GM18858 (cell line): ENCODE data around the gene NXNL2.

ENCODE experiments used
- ATAC-seq: cut with Tn5 transposase; IDR thresholded peaks from one replicate; pipeline ENCODE4 v1.9.1; 2021; ENCODE audit not compliant: unreplicated experiment

Gene NXNL2

DNA sequence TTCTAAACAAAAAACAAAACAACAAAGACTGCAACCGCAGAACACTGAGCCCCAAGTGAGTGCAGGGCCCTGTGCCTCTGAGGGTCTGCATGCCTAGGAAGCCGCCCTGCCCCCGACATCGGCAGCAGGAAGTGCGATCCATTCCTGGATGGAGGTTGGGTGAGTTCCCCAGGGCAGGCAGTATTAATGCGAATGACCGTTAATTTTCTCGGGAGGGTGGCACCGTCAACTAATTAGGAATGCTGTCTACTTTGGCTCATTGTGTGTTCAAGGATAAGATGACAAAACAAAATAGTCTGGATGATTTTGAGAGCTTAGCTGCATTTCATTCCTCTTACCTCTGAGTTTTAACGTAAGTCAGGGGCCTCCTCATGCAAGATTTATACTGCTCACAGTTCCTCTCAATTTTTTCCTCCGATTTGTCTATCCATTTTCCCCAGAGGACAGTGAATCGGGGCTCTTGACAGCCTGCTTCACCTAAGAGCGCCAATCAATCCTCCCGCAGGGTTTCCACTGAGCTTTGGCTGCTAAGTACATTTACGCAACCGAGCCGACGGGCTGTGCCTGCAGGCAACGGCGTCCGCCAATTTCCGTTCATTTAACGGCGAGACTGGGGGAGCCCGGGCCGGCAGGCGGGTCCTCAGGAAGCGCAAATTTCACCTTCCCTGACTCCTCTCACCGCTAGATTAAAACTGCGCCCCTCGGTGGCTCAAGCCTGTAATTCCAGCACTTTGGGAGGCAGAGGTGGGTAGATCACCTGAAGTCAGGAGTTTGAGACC is 2.9 kb upstream of the NXNL2 start:
- no peak for ATAC-seq

DNA sequence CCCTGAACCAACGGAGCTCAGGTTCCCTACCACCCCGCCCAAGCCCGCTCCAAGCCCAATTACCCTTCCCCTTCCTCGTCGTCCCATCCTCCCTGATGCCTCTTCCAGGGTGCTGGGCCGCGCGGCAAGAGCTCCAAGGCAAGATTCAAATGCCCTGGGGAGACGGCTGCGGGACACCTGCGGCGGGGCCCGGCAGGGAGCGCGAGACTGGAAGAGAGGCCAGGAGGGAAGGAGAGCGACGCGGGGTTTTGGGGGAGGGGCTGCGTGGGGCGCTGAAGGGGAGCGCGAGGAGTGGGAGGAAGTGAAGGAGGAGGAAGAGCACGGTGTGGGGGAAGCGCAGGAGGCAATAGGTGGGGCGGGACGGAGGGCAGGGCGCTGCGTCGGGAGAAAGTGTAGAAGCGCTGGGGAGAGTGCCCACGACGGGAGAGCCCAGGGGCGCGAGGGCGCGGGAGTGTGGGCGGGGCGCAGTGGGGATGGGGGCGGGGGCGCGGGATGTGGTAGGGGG is 975 bp upstream of the NXNL2 start:
- ATAC-seq, result no peak

DNA sequence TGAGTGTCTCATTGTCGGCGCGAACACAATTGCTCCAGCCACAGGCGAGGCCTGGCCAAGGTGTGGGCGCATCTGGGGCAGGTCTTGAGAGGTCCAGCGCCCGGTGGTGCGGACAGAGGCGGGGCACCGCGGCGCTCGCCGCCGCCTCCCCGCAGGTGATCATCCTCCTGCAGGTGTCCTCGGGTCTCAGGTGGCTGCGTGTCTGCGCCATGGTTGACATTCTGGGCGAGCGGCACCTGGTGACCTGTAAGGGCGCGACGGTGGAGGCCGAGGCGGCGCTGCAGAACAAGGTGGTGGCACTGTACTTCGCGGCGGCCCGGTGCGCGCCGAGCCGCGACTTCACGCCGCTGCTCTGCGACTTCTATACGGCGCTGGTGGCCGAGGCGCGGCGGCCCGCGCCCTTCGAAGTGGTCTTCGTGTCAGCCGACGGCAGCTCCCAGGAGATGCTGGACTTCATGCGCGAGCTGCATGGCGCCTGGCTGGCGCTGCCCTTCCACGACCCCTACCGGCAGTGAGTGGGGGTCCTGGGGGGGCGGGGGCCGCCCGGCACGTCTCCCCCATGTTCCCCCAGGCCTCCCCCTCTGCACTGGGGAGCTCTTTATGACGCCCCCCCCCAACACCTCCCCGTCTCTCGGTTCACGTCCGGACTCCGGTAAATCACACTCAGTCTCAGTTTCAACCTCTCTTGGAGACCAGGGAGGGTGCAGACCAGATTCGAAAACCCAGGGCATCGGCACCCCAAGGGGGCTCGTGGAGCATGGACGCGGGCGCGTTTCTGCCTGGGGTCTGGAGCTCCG is 446 bp downstream of the NXNL2 start:
- ATAC-seq, result no peak

DNA sequence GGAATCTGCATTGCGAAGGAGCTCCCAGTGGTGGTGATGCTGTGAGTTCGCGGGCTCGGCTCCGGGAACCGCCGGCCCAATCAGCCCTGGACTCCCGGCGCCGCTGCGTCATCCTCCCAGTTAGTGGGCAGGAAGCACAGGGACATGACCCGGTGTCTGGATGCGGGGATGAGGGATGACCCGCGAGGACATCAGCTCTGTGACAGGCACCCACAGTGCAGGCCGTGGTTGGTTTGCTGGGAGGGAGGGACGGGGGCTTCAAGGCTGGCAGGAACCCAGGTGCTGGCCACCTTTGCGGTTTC is 996 bp downstream of the NXNL2 start:
- ATAC-seq, result no peak

DNA sequence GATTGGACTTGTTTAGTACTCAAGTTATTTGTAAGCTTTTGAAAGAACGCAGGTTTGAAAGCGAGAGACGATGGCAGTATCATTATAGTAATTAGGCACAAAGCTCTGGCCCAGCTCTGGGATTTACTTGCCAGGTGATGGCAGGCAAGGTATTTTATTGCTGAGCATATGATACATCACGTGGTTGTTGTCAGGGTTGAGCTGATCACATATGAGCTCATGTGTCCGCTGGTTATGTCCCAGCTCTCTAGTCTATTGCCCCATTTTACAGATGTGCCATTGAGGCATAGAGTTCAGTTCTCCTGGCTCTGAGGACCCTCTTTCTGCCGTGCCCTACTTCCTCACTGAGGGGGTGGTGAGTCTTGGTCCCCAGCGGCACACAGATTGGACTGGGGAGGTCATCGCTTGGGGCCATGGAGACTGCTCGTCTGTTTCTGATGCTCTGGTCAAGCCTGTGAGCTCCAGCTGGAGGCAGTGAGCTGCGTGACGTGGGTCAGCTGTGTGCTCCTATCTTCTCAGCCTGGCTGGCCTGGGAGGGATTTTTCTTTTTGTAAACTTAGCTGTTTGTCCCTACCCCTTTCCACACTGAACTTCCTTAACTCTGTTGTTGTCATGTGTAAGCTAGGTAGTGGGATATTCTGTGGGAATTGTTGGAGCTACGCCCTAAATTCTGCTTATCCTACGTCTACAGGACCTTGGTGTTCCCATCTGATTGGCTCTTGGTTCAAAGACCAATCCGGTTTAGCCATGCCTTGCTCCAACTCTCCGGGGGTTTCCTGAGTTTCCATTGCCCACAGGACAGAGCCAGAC is 2.2 kb downstream of the NXNL2 start:
- no peak for ATAC-seq

DNA sequence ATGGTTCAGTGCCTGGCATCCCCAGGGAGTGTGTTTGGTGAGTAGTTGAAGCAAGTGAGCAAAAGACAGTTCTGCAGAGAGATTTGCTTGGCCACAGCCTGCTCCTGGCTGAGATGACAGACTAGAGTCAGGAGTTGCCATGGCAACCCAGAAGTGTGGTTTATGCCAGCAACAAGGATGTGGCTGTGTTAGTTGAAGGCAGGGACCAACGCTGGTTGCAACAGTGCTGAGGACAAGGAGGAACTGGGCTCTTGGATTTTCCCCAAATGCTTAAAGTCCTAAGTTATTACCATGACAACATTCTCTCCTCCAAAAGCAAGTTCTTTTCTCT is 2.7 kb downstream of the NXNL2 start:
- ATAC-seq, result no peak

DNA sequence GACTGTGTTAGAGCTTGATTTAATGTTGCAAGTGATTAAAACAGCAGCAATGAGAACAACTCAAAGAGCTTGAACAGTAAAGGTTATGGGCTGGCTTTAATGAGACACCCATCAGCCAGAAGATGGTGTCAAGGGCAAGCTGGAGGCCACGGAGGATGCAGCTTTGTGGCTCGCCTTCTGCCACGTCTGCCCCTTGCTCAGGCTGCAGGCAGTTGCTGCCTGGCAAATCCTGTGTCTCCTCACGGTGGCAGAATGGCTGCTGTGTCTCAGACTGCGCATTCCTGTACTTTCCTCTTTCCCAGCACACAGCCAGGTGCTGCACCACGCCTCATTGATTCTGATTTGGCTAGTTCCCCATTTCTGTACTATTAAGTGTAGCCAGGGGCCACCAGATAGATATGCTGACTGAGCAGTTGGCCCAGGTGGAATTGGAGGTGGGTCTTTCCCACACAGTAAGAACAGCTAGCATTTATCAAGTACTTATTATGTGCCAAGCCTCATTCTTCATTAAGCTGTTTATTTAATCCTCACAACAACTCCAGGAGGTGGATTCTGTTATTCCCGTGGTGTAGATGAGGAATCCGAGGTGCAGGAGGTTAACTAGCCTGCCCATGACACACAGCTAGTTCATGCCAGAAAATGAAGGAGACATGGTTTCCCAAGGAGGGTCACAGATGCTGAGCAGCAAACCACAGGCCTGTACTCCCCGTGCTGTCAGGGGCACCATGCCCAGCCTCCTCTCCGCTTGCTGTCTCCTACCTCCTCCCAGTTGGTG is 3.5 kb downstream of the NXNL2 start:
- no peak for ATAC-seq

DNA sequence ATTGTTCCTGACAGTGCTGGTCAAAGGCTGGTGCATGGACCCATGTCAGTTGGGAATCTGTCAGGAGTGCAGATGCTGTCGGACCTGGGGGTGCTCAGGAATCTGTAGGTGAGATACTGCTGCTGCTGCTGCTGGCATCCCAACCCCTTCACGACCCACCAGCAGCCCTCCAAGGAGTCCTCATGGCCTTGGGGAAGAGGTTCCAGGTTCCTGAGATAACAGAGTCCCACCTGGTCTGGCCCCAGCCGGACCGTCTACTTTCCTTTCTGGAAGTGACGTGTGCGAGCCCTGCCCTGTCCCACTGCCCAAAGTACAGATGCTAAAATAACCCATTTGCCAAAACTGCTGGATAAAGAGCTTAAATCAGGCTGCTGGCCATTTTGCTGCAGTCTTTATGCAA is 4.3 kb downstream of the NXNL2 start:
- no peak for ATAC-seq

DNA sequence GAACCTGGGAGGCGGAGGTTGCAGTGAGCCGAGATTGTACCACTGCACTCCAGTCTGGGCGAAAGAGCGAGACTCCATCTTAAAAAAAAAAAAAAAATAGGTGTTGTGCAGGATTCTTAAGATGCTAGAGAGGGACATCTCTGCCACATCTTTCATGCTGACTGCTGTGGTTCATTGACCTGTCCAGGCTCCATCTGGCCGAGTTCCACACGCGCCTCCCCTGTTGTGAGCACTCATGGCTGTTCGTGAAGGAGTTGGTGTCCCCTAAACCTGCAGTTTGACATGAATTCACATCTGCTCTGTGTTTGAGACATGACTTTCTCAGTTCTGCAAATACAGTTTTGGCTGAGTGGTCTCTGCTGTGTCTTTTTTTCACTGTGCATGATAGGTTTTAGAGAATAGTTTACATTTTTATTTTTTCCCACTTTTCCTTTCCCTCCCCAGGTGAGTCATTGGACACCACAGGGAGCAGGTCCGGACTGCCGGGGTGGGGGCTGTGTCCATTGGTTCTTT is 5.3 kb downstream of the NXNL2 start:
- no peak for ATAC-seq

DNA sequence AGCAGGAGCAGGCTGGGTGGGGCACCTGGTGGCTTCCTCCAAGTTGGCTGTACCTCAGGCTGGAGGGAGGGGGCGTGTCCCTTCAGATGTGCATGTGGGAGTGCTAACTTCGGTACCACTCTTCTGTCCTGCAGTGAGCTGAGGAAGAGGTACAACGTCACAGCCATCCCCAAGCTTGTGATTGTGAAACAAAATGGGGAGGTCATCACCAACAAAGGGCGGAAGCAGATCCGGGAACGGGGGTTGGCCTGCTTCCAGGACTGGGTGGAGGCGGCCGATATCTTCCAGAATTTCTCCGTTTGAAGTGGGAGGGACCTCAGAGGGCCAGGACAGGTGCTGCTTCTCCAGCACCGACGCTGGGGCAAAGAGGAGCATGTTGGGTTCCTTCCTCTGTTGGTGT is 9.3 kb downstream of the NXNL2 start:
- ATAC-seq, result no peak

DNA sequence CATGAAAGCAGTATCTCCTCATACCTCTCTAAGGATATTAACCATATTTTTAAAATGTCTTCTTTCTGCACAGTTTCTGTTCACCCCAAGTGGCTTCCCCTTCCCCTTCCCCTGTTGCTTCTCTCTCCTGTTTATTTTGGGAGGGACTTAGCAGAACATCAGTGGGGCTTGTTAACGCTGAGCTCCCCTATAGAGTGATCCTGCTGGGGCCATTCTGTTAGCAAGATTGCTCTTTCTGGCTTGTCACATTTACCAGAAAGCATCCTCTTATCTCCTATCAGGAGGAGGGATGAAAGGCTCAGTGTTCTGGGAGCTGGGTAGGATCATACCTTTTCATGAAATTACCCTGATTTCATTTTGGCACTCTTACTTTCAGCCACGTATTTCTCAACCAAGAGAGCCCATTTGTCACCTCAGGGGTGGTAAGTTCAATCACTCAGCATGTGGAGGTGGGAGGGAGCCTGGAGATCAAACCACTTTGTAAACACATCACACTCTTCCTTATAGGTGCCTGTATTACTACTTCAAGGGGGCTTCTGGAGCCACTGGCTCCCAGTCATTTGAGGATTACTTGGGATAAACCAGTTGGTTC is 16.7 kb downstream of the NXNL2 start:
- ATAC-seq, result no peak

DNA sequence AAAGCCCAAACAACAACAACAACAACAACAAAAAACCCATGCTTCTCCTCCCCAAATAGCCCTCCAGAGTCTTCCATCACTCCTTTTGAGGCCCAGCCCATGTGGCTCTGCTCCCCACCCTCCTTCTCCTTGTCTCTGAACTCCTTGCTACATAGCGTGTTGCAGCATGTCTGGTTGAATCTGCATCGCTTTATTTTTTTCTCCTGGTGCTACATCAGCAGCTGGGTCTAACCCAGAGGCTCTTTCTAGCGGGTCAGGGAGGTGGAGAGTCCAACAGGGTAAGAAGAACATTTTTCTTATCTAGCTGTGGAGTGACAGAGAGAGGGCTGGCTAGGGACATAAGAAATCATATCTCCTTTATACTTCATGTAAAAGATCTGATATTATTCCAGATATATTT is 18.4 kb downstream of the NXNL2 start:
- ATAC-seq, result no peak

DNA sequence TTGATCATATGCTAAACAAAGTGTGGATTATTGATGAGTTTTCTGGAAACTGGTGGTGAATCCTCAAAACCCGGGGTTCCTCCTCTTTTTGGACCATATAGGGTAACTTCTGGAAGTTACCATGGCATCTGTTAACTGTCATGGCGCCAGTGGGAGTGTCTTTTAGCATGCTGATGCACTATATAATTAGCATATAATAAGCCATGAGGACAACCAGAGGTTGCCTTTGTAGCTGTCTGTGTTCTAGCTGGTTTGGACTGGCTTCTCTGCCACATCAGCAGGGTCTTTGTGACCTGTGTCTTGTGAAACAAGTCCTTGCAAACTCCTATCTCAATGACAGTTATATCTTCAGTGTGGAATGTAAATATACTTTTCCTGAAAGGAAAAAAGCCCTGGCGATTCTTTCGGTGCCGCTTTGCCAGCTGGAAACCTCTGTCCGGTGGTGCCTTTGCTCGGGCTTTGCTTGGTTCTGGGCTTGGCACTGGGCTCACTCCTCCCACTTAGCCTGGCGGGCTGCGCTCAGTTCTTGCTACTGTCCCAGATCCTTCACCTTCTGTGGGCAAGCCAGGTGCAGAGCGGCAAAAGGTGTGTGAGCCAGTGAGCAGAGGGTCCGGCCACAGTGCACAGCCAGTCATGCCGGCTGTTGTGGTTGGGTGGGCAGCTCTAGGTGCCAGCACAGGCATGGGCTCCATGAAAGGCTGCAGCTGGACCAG is 20.4 kb downstream of the NXNL2 start:
- ATAC-seq, result no peak

DNA sequence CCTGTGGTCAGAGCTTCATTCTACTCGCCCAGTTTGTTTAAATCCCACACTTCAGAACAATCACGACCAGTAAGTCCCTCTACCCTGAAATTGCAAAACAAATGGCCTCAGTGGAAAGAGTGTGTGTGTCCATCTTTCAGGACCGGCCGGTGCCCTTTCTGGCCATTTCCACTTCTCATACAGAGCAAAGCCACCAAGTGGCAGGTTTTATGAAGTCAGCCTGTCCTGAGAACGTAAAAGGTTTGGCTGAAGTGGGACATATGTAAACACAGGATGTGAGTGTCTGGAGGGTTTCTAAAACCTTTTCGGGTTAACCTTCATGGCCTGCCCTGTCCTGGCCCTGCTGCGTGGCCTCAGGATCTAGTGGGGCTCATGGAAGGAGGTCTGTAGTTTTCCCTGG is 24.7 kb downstream of the NXNL2 start:
- ATAC-seq, result no peak

DNA sequence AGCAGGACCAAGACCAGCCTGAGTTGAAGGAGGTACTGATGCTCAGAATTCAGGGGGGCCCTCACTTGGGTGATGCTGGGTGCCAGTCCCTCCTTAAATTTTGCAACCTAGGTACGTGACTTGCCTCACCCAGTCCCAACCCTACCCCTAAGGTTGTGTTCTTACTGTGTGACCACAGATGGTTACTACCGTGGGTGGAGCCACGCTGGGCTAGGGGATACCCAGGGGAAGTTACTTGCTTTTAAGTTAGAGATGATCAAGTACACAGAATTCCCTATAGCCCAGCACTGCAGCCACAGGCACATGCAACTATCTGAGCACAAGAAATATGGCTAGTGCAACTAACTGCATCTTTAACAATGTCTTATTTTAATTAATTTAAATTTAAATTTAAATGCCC is 32.9 kb downstream of the NXNL2 start:
- peak; percentile 76 for ATAC-seq

DNA sequence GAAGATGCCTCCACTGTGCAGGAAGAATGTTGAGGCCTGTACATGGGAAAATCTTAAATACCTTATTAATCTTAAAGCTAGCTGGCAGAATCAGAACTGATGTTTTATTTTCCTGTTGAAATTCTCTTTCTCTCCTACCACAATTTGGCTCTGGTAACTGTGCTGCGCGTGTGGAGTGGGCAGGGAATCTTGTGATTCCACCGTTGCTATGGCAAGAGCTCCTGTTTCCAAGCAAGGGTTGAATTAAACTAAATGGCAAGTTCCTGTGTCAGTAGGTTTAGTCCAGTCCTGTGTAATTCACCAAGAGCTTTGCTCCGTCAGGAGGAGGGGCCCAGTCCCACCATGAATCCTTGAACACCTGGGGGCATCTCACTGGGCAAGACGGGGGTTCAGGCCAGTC is 36.4 kb downstream of the NXNL2 start:
- ATAC-seq, result no peak

DNA sequence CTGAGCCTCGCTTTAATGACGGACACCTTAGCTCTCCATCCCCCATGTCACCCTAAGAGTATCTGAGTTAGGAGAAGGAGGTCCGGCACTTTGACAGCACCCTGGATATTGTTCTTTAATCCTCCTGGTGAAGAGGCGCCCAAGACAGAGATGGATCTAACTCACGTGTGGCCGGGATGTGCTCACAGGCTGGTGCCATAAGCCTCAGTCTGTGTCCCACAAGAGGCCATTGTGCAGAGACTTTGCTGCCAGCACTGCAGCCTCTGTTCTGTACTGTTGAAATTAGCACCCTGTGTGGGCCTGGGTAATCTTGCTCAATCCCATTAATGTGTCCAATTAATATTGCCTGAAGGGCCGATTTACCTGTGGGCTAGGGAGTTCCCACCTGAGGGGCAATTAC is 37.7 kb downstream of the NXNL2 start:
- no peak for ATAC-seq

DNA sequence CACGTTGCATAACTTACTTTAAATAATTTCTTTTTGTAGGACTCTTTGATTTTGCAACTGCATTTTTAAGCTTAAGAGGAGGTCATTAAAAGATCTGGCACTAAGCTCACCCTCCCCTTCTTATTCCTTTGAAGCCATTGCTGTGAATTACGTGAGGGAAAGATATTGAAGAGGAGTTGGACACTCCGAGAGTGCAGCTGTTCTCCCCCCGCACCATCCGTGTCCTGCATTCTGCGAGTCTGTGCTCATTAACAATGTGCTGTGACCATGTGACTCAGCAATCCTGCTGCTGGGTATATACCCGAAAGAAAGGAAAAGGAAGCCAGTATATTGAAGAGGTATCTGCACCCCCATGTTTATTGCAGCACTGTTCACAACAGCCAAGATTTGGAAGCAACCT is 40.0 kb downstream of the NXNL2 start:
- ATAC-seq, result no peak

DNA sequence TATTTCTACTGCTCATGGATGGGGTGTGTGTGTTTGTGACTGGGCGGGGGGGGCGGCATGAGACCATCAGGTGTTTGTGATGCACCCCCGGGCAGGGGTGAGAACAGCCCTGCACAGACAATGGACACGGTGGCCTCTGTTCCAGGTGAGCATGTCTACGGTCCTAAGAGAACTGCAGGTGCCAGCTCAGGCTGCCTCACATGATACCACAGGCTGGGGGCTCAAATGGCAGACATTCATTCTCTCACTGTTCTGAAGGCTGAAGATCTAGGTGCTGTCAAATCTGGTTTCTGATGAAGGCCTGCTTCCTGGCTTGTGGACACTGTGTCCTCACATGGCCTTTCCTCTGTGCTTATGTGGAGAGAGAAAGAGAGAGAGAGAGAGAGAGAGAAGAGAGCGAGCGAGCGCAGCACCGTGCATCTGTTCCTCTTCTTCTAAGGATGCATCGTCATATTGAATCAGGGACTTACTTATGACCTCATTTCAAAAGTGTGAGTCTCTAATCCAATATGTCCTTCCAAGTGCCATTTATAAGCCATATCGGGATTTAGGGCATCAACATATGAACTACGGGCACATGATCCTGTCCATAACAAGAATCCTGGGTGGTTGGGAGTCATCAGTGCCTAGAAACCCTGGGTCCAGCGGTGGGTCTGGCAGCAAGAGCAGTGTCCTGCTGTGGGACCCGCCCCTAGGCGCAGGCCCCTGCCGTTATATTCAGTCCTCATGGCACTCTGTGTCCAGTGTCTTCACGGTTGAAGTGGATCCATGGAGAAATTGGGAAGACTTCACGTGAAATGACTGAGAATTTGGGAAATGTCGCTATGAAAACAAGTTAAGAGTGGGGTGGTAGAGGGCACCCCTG is 42.5 kb downstream of the NXNL2 start:
- ATAC-seq, result no peak
